Raji (cell line): ENCODE data around the gene PIK3C2G.

Source experiments
- POLR2A ChIP-seq: IDR thresholded peaks from 2 replicates; pipeline ENCODE4 v1.6.1; 2011; ENCODE audit warnings: low read depth, low read length, control low read depth; ENCODE audit not compliant: insufficient read depth

The PIK3C2G gene

GRCh38 chr12:18421867-18422266 lies 160.5 kb downstream of the PIK3C2G start:
- no peak for TF ChIP-seq POLR2A

GRCh38 chr12:18422871-18423270 lies 161.6 kb downstream of the PIK3C2G start:
- no peak for TF ChIP-seq POLR2A

GRCh38 chr12:18424857-18425256 lies 163.5 kb downstream of the PIK3C2G start:
- TF ChIP-seq POLR2A = no peak

GRCh38 chr12:18427520-18427919 lies 166.2 kb downstream of the PIK3C2G start:
- no peak for TF ChIP-seq POLR2A

GRCh38 chr12:18428416-18428815 lies 167.1 kb downstream of the PIK3C2G start:
- TF ChIP-seq POLR2A = no peak

DNA sequence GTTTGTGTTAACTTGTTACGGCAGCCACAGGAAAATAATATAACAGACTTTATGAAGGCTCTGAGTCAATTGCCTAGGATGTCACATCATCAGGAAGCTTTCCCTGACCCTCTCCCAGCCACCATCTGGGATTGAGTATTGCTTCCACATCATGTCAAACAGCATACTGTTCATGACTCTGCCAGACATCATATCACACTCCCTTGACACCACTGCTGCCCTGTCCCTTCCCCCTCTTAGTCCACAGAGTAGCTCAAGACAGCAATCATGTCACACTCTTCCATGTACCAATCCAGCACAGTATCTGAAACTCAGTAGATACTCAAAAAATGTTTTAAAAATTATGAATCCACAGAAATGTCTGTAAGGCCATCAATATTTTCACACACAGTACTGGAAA lies 168.0 kb downstream of the PIK3C2G start:
- no peak for TF ChIP-seq POLR2A

DNA sequence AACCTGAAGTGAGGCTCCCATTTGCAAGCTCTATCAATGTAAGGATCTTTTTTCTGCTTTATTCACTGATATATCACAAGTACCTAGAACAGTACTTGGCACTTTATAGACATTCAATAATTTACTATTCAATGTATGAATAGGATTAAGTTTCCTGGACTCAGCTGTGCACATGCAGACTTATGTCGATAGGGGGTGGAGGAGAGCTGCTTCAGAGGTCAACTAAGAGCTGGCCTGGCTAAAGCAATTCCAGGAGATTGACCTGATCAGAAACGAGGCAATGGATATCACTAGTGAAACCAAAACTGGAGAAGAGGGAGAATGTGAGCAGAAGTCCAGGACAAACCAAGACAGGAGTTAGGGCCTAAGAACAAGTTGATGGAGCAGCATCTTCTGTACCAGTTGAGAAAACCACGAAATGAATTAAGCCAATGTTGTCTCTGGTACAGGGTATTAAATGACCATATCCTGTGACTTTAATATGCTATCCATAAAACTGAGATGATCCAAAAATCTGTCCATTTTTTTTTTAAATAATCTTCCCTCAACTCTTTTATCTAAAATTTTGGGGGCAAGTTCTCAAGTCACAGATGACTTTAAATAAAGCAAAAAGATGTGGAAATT lies 169.2 kb downstream of the PIK3C2G start:
- no peak for TF ChIP-seq POLR2A

- no peak for TF ChIP-seq POLR2A
Measured at GRCh38 chr12:18431771-18432170, 170.5 kb downstream of the PIK3C2G start.

DNA sequence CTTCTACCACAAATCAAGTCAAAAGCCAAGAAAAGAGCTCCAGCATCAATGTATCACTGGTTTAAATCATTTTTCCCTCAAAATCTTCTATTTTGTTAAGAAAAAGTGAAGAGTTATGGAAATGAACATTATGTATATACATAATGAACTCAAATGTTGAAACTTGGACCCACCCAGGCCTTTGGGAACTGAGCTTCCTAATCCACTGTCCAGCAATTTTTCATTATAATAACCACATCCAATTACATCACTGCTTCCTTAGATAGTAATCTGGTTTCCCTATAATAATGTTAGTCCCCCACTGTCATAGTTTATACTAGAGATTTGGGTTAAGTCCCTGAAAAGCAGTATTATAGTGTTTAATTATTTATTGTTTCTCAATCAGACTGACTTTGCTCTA lies 170.9 kb downstream of the PIK3C2G start:
- TF ChIP-seq POLR2A = no peak

DNA sequence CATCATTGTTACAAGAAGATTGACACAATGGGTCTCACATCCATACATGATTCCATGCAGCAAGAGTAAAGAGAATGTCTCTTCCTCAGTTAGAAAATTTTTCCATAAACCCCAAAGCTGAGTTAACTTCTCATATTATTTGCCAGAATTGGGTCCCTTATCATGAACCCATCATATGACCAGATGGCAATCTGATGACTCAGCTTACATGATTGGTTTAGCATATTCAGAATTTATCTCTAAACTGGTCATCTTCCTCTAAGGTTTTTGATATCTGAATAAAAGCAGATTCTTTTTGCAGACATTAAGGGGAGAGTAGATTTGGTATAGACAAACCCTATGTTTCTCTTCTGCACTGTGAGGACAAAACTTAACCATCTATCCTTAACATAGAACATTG lies 174.9 kb downstream of the PIK3C2G start:
- no peak for TF ChIP-seq POLR2A

DNA sequence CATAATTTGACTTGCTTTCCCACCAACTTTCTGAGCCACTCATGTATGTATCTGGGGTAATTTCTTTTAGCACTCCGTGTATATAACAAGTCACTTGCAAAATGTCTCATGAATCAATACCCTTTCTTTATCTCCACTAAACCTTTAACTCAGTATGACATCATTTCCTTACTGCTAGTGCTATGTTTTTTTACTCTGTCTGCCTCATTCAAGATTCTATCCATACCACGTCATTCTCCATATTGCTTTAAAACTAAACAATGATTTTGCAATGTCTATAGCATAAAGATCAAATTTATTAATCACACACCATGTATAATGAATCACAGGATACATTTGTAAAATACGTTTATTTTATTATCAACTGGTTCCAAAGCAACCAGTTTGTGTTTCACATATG lies 178.2 kb downstream of the PIK3C2G start:
- no peak for TF ChIP-seq POLR2A

GRCh38 chr12:18443768-18444437 lies 182.6 kb downstream of the PIK3C2G start:
- no peak for TF ChIP-seq POLR2A

DNA sequence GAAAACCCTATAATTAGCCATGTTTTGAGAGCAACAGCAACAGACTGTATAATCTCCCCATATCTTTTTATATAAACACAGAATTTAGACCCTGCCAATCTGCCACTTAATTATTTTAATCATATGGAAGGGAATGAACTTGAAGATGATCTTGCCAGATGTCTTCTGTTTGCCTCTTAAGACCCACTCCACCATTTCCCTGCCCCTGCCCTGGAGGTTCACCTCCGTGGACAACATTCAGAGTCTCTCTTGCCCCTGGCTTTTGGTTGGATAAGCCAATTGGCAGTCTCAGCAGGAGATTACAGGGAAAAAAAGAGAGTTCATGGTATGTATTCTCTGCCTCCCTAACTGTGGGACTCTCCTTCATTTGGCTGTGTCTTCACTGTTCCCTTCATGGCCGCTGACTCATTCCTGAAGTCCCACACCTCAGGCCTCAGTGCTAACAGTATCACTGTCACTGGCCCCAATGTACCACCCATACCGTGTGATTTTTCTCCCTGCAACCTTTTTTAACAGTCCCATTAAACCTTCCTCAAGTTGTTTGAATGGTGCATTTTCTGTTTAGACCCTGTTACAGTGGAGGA lies 184.8 kb downstream of the PIK3C2G start:
- TF ChIP-seq POLR2A = no peak

GRCh38 chr12:18454330-18454729 lies 193.0 kb downstream of the PIK3C2G start:
- TF ChIP-seq POLR2A = no peak

GRCh38 chr12:18456344-18456743 lies 195.0 kb downstream of the PIK3C2G start:
- no peak for TF ChIP-seq POLR2A

GRCh38 chr12:18457362-18457761 lies 196.0 kb downstream of the PIK3C2G start:
- TF ChIP-seq POLR2A = no peak
